Muscle of back (tissue), 11 donors: Measurements from ENCODE around the gene CCL11. TPM values are rescaled to one million over a fixed set of nuclear protein-coding genes. Genes with fewer than 3 reads are reported as not detected.

Experiments used
- DNase-seq, 3 donors: peaks; one replicate each; pipeline versions ENCODE4 v3.0.0 to v3.0.0-alpha.2; 2013
- polyA plus RNA-seq, 10 donors: library from polyadenylated mRNA; unstranded; fragments of 120-200 nt; gene quantifications; one replicate each; pipeline ENCODE4 v1.2.1, GENCODE V29; 2013; ENCODE audit not compliant: insufficient read length in 10 of 10

The CCL11 gene
- polyA plus RNA-seq, 10 donors = 0.16 to 0.33 (median 0.25) TPM; not detected in 4

GRCh38 chr17:34255841-34256240 lies 29.7 kb upstream of the CCL11 start:
- DNase-seq = no peak

GRCh38 chr17:34257299-34257985 lies 28.1 kb upstream of the CCL11 start:
- no peak for DNase-seq

GRCh38 chr17:34257986-34258326 lies 27.6 kb upstream of the CCL11 start:
- DNase-seq = no peak

- peak in 1 of 3 donors; percentile 50 for DNase-seq
Measured at GRCh38 chr17:34259146-34259545, 26.4 kb upstream of the CCL11 start.

GRCh38 chr17:34260861-34261260 lies 24.7 kb upstream of the CCL11 start:
- no peak for DNase-seq

GRCh38 chr17:34261568-34262337 lies 23.8 kb upstream of the CCL11 start:
- DNase-seq = no peak

- DNase-seq = no peak
Measured at GRCh38 chr17:34265711-34266110, 19.8 kb upstream of the CCL11 start.

- no peak for DNase-seq
Measured at GRCh38 chr17:34269969-34270368, 15.6 kb upstream of the CCL11 start, which contains the start of gene CCL7. TSS of gene CCL7 (plus strand) at chr17:34270221. CDS start at chr17:34270291, 70 bp downstream.

GRCh38 chr17:34275881-34276280 lies 9.7 kb upstream of the CCL11 start:
- DNase-seq = peak; percentile 75 to 92 (median 90)

GRCh38 chr17:34276826-34277225 lies 8.7 kb upstream of the CCL11 start:
- DNase-seq = no peak

- no peak for DNase-seq
Measured at GRCh38 chr17:34283571-34283970, 2.0 kb upstream of the CCL11 start.

- DNase-seq = no peak
Measured at GRCh38 chr17:34287875-34288274, 2.3 kb downstream of the CCL11 start.

GRCh38 chr17:34290586-34290985 lies 5.0 kb downstream of the CCL11 start:
- DNase-seq = peak in 1 of 3 donors; percentile 43

GRCh38 chr17:34291721-34292348 lies 6.3 kb downstream of the CCL11 start:
- no peak for DNase-seq

- DNase-seq = no peak
Measured at GRCh38 chr17:34299027-34299426, 13.5 kb downstream of the CCL11 start.

GRCh38 chr17:34299956-34300577 lies 14.5 kb downstream of the CCL11 start:
- peak in 1 of 3 donors; percentile 54 for DNase-seq

- peak in 2 of 3 donors; percentile 61 to 62 for DNase-seq
Measured at GRCh38 chr17:34300652-34301370, 15.3 kb downstream of the CCL11 start.

- DNase-seq = no peak
Measured at GRCh38 chr17:34301986-34302385, 16.4 kb downstream of the CCL11 start.

GRCh38 chr17:34302636-34303035 lies 17.1 kb downstream of the CCL11 start:
- no peak for DNase-seq

- no peak for DNase-seq
Measured at GRCh38 chr17:34303606-34304005, 18.1 kb downstream of the CCL11 start.

- no peak for DNase-seq
Measured at GRCh38 chr17:34305061-34305460, 19.5 kb downstream of the CCL11 start.

- no peak for DNase-seq
Measured at GRCh38 chr17:34305606-34306005, 20.1 kb downstream of the CCL11 start.
